ENCODE data around the gene RAG1.
"Not testable (repeated sequence)": the region's sequence is repeated elsewhere in the genome, so short reads cannot be mapped to it uniquely, and the experiment has no call there.

The RAG1 gene

DNA sequence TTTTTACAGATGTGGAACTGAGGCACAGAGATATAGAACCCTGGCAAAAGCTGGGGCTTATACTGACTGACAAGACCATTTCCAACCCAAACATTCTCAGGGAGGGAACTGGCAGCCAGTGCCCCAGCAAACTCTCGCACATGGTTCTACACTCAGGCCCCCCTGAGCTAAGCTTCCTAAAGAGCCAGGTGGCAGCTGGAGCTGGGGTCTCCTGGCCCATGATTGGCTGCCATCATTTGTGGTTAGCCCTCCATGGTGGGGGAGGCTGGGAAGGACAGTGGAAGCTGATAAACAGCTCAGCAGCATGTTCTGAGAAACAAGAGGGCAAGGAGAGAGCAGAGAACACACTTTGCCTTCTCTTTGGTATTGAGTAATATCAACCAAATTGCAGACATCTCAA, at the start of gene RAG1:
Gene RAG1, plus strand, starts transcription at position 314 of the 400 bp plus-strand sequence. CDS start 5,298 bp downstream, outside the sequence.
- DNase-seq, result no peak

DNA sequence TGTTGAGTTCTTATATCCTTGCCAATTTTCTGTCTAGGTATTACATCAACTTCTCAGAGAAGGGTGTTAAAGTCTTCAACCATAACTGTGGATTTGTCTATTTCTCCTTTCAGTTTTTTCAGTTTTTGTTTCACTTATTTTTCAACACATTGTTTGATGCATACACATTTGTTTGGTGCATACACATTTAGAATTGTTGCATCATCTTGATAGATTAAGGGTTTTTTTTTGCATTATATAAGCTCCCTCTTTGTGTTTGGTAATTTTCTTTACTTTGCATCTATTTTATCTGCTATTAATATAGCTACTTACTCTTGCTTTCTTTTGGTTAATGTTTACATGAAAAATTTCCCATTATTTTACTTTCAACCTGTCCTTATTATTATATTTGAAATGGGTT, 37.0 kb upstream of the RAG1 start:
- no peak for DNase-seq

DNA sequence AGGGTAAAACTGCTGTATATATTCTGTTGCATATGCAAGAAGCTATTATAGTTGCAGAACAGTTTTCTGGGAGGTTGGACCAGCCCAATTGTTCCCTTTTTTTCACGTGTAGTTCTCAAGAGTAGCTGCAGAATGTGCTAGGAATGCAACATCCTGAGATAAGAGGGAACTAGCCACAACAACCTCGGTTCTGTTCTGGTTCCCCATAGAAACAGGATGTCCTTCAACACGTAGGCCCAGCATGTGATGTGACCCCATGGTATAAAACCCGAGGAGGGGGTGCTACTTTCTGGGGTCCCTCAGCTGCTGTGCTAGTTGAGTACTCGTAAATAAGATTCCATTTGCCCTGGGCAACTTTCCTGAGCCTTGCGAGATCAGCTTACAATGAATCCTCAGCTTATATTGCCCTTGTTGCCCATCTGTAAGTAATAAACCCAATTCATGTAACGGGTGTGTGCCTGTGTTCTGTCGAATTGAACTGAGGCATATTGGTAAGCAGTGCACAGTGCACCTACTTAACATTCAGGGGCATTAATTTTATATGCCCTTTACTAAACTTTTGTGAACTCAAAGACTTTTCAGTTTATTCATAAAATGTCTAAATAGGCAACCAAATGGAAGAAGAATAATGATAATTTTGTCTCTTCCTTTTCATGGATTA, 34.7 kb upstream of the RAG1 start:
- no peak for DNase-seq

DNA sequence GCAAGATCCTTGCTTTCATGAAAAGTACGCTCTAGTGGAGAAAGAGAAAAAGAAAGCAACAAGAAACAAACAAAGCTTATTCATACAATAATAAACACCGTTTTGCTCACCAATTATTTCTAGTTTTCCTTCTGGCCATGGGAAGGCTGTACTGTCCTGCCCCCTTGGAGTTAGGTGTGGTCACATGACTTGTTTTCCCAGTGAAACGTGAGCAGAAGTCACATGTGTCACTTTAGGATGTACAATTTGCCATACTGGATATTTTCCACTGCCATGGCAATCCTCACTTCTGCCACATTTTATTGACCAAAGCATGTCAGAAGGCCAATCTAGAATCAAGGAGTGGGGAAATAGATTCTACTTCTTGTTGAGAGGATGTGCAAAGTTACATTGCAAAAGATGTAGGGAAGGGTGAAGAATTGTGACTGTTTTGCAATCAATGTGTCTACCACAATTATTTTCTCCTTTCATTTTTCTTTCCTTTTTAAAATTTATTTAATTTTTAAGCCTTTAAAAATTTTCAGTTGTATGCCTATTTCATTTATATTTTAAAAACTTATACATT, 33.4 kb upstream of the RAG1 start:
- DNase-seq, result no peak

DNA sequence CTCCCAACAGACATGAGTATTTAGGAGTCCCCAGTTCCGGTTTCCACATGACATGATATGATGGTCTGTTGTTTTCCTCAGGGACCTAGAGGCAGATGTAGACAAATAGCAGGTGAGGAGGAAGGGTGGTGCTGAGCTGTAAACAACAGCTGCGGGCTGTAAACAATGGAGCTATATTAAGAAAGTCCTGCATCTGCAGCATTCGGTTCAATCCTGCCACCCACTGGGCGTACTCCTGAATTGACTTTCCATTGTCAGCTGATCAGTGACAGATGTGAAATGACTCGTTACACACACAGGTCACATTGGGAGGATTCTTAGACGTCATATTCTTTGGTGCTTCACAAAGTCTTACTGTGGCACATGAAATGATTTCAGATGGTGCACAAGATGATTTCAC, 26.8 kb upstream of the RAG1 start:
- DNase-seq, result no peak

DNA sequence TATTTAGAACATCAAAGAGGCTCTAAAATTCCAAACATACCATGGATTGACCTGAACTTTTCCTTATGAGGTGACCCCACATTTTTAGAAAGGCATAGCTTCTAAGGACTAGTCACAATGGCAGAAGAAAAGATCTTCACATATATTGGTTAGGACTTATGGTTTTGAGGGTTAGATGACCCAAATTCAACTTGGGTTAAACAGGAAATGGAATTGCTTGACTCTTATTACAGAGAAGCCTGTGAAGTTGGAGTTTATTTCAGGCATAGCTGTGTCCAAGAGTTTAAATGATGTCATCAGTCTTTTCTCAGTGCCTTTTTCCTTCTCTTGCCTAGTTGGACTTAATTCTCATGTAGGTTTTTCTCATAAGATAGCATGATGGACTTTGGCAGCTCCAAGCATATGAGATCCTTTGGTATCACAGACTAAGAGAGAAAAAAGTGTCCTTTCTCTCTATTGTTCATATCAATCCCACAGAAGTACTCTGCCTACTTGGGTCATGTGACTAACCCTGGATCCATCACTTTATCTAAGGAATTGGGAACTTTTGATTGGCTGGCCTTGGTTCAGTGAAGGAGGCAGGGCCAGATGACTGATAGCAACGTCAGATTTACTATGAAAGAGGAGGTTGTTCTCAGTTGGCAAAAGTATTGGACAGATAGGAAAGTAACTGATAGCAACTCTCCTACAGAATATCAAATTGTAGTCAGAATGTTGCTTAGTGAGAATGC, 17.3 kb upstream of the RAG1 start:
- no peak for DNase-seq

DNA sequence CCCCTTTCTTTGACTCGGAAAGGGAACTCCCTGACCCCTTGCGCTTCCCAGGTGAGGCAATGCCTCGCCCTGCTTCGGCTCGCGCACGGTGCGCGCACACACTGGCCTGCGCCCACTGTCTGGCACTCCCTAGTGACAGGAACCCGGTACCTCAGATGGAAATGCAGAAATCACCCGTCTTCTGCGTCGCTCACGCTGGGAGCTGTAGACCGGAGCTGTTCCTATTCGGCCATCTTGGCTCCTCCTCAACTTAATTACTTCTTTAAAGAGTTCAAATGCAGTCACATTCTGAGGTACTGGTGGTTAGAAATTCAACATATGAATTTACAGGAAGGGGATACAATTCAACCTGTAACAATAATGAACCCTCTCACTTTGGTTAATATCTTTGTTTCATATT, 10.4 kb upstream of the RAG1 start:
- not testable (repeated sequence) for DNase-seq

DNA sequence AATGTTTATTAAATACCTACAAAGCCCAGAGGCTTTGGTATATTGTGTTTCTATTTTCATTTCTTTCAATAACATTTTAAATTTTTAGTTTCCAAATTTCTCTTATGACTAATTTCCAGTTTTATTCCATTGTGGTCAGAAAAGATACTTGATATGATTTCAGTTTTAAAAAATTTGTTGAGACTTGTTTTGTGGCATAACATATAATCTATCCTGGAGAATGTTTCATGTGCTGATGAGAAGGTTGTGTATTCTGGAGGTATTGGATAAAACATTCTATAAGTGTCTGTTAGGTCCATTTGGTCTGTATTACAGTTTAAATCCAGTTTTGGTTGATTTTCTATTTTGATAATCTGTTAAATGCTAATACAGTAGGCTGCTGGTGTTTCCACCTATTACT, 9.8 kb upstream of the RAG1 start:
- no peak for DNase-seq

DNA sequence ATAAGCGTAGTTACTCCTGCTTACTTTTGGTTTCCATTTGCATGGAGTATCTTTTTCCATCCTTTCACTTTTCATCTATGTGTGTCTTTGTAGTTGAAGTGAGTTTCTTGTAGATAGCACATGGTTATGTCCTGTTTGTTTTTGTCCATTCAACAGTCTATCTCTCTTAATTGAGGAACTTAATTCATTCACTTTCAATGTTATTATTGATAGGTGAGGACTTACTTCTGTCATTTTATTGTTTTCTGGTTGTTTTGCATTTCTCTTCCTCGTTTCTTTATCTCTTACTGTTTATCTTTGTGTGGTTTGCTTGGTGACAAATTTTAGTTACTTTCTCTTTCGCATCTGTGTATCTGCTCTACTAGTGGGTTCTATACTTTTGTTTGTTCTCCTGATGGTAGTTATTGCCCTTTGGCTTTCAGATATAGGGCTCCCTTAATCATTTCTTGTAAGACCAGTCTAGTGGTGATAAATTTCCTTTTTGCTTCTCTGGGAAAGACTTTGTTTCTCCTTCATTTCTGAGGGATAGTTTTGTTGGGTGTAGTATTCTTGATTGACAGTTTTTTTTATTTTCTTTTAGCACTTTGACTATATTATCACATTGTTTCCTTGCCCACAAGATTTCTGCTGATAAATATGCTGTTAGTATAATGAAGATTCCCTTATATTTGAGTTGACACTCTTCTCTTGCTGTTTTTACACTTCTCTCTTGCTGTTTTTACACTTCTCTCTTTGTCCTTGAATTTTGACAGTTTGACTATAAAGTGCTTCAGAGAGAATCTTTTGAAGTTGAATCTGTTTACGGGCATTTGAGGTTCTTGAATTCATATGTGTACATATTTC, 9.0 kb upstream of the RAG1 start:
- DNase-seq, result no peak

DNA sequence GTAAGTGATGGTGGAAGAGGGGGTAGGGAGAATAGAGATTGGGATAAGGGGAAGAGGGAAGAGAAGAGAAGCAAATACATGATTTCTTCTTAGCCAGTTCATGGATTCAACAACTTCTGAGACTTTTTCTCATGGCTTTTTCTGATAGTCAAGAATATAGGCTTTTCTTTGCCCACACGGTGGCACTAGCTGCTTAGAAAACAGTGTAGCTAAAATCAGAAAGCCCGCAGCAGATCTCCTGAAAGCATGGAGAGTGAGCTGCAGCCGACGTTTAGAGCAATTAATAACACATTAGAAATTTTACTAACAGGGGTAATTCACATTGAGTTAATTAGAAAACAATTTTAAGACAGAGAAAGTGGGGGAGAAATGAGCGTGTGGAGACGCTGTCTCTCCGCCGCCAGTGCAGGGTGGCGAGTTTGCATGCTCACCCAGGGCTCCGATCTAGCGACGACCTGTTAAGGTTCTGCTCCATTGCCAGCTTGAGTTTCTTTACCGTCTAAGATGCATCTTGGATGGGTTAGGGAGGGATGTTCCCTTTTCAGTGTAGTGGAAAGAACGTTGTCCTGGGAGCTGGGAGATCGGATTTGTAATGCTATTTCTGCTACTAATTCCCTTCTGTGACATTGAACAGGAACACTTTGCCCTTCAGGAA, 3.3 kb upstream of the RAG1 start:
- DNase-seq, result peak; percentile 28

DNA sequence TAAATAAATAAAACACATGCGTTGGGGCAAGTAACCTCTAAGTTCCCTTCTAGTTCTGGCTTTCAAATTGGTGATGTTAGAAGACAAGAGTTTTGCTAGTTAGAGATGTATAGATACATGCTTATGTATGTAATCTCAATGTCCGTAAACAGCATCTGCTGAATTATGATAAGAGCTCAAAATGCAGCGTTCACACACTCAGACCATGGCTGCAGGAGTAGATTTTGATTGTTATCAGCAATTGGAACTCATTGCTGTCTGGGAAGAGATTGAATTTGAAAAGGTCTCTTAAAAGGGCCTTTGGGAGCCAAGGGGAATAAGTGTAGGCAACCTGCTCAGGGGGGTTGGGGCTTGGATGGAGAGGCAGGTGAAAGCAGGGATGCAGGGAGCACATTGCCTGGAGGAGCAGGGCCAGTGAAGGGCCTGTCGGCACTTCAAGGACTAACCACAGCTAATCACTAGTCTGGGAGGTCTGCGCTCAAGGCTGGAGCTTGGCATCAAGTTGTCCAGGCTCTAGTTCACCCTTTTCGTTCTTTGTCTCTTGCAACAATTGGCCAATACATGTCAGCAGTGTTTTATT, 2.7 kb upstream of the RAG1 start:
- no peak for DNase-seq

DNA sequence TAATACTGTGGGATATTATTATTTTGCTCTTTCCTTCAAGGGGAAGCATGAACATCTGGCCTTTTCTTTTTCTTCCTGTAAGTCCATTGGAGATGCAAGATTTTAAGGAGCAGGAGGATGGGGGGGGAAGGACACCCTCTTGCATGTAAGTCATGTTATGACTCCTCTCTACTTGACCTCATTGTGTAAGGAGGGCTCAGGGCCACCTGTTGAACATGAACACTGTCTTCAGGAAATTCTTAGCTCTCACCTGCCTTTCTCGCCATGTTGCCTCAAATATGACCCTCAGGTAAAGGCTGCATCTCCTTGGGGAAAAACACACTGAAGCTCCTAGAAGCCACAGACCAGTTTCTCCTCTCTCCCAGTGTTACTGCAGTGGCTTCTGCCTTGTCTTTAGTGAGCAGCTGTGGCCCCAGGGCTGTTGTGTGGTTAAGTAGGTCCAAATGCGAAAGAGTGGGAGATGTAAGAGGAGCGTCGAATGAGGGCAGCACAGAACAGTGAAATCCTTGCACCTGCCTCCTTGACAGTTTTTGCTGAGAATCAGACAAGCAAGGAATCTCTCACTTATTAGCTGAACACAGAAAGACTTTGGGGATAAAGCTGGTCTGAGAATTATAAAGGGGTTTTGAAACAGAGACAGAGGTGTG, 1.3 kb upstream of the RAG1 start:
- no peak for DNase-seq

DNA sequence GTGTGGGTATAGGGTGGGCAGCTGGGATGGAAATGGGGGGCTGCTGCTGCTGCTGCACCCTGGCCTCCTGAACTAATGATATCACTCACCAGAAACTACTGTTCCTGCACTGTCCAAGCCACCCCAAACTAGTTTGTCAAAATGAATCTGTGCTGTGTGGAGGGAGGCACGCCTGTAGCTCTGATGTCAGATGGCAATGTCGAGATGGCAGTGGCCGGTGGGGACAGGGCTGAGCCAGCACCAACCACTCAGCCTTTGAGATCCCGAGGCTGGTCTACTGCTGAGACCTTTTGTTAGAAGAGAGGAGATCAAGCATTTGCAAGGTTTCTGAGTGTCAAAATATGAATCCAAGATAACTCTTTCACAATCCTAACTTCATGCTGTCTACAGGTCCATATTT, 1.3 kb downstream of the RAG1 start:
- no peak for DNase-seq

DNA sequence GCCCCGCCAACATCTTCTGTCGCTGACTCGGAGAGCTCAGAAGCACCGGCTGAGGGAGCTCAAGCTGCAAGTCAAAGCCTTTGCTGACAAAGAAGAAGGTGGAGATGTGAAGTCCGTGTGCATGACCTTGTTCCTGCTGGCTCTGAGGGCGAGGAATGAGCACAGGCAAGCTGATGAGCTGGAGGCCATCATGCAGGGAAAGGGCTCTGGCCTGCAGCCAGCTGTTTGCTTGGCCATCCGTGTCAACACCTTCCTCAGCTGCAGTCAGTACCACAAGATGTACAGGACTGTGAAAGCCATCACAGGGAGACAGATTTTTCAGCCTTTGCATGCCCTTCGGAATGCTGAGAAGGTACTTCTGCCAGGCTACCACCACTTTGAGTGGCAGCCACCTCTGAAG, 6.7 kb downstream of the RAG1 start:
- no peak for DNase-seq

DNA sequence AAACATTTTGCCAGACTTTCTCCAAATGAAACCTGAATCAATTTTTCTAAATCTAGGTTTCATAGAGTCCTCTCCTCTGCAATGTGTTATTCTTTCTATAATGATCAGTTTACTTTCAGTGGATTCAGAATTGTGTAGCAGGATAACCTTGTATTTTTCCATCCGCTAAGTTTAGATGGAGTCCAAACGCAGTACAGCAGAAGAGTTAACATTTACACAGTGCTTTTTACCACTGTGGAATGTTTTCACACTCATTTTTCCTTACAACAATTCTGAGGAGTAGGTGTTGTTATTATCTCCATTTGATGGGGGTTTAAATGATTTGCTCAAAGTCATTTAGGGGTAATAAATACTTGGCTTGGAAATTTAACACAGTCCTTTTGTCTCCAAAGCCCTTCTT, 9.6 kb downstream of the RAG1 start:
- DNase-seq, result no peak

DNA sequence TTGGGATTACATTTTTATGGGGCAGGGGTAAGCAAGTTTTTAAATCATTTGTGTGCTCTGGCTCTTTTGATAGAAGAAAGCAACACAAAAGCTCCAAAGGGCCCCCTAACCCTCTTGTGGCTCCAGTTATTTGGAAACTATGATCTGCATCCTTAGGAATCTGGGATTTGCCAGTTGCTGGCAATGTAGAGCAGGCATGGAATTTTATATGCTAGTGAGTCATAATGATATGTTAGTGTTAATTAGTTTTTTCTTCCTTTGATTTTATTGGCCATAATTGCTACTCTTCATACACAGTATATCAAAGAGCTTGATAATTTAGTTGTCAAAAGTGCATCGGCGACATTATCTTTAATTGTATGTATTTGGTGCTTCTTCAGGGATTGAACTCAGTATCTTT, 10.1 kb downstream of the RAG1 start:
- no peak for DNase-seq

DNA sequence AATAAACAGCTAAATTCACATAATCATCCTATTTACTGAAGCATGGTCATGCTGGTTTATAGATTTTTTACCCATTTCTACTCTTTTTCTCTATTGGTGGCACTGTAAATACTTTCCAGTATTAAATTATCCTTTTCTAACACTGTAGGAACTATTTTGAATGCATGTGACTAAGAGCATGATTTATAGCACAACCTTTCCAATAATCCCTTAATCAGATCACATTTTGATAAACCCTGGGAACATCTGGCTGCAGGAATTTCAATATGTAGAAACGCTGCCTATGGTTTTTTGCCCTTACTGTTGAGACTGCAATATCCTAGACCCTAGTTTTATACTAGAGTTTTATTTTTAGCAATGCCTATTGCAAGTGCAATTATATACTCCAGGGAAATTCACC, 10.7 kb downstream of the RAG1 start:
- DNase-seq, result no peak

DNA sequence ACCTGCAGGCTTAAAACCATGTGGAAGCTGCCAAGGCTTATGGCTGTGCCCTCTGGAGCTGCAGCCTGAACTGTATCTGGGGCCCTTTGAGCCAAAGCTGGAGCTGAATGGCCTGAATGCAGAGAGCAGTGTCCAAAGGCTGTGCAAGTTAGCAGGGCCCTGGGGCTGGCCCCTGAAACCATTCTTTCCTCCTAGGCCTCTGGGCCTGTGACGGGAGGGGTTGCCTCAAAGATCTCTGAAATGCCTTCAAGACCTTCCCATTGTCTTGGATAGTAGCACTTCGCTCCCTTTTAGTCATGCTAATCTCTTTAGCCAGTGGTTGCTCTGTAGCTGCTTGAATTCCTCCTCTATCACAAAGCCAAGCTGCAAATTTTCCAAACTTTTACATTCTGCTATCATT, 13.7 kb downstream of the RAG1 start:
- no peak for DNase-seq

DNA sequence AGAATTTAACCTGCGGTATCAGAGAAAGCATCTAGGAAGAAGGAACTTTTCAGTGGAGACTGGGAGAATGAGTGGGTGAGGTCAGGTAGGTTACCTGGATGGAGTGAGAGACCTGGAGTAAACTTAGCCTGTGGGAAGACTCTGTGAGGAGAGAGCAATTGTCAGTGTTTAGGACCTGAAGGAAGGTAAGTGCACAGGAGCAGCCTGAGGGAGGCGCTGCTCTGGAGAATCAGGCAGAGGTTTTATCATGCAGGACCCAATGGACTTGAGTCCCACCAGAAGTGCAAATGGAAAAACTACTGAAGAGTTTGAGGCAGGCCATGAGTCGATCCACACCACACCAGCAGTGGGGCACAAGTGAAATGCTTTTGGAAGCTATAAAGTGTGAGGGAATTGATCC, 15.9 kb downstream of the RAG1 start:
- no peak for DNase-seq

DNA sequence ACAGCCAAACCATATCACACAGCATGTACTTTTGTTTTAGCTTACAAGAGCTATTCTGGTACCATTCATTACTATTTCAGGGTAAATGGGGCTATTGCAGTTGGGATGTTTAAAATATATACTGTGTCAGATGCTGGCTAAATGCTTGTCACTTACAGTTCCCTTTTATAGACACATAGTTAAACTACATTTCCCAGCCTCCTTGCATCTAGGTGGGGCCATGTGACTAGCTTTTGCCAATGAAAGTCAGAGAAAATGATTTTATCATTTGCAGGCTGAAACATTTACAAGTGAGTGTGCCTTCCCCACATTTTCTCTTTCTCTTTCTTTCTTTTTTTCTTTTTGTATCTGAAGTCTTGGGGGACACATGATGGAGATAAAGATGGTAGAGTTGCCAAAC, 18.7 kb downstream of the RAG1 start:
- no peak for DNase-seq

DNA sequence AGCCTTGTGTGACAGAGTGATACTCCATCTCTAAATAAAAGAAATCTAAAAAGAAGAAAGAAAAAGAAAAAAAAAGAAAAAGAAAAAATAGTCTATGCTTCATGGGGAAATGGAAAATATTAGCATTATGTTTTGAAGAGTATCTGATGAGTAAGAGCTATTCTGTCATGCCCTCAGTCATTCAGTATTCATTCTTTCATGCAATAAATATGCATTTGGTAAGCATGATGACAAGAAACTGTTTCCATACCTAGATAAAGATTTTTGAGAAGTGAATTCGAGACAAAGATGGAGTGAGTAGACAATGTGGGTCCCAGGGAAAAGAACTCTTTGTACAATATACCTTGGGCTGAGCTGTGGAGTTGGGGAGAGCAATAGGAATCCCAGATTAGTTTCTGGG, 20.3 kb downstream of the RAG1 start:
- DNase-seq, result no peak

DNA sequence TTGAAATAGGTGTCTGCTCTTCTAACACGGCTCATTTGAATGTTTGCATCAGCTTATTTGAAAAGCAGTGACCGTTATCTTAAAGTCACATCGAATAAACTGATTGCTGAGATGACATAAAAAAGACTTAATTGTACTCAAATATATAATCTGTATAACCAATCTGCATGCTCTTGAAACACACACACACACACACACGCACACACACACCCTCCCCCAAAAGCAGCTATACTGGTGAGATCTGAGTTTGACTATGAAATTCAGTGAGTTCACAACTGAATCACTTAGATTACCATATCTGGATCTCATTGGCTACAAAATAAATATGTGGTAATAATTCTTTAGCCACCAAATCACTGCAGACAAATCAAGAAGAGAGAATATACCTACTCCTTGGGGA, 22.7 kb downstream of the RAG1 start:
- no peak for DNase-seq
